Liver (tissue), 9 donors: ENCODE measurements around the gene MRPL54. TPM values are rescaled to one million over a fixed set of nuclear protein-coding genes. Genes with fewer than 3 reads are reported as not detected.

Experiments
- DNase-seq: peaks from one replicate; pipeline ENCODE4 v3.0.0-alpha.2; 2017; ENCODE audit warnings: low spot score
- H3K27ac ChIP-seq, 2 donors: one replicate each; pipeline ENCODE4 v1.7.0; 2013; ENCODE audit warnings: inconsistent platforms in 2 of 2, low read length in 2 of 2, control low read depth in 1 of 2, low read depth in 1 of 2, mild to moderate bottlenecking in 1 of 2
- H3K27me3 ChIP-seq, 4 donors: one replicate each; pipeline versions ENCODE4 v1.6.1 to v1.7.0; 2013; ENCODE audit warnings: low read length in 3 of 4, inconsistent platforms in 1 of 4, mild to moderate bottlenecking in 1 of 4, moderate library complexity in 1 of 4; ENCODE audit not compliant: control insufficient read depth in 4 of 4, insufficient read depth in 4 of 4
- H3K36me3 ChIP-seq, 4 donors: one replicate each; pipeline versions ENCODE4 v1.6.1 to v1.7.0; 2013; ENCODE audit warnings: low read length in 3 of 4, mild to moderate bottlenecking in 3 of 4, low read depth in 1 of 4, moderate library complexity in 1 of 4; ENCODE audit not compliant: control insufficient read depth in 4 of 4, insufficient read depth in 3 of 4
- H3K4me1 ChIP-seq, 4 donors: one replicate each; pipeline versions ENCODE4 v1.6.1 to v1.7.0; 2013; ENCODE audit warnings: low read length in 3 of 4, mild to moderate bottlenecking in 3 of 4, moderate library complexity in 1 of 4; ENCODE audit not compliant: control insufficient read depth in 4 of 4, insufficient read depth in 4 of 4
- H3K4me3 ChIP-seq, 3 donors: one replicate each; pipeline versions ENCODE4 v1.6.1 to v1.7.0; 2013; ENCODE audit warnings: low read length in 3 of 3, control low read depth in 1 of 3, low read depth in 1 of 3, mild to moderate bottlenecking in 1 of 3
- H3K9ac ChIP-seq, 2 donors: one replicate each; pipeline ENCODE4 v1.7.0; 2013; ENCODE audit warnings: low read length in 2 of 2, mild to moderate bottlenecking in 2 of 2, moderate library complexity in 2 of 2, control low read depth in 1 of 2, low read depth in 1 of 2
- H3K9me3 ChIP-seq, 4 donors: one replicate each; pipeline versions ENCODE4 v1.6.1 to v1.7.0; 2013; ENCODE audit warnings: low read length in 3 of 4; ENCODE audit not compliant: control insufficient read depth in 4 of 4
- ATF3 ChIP-seq: IDR thresholded peaks from 2 replicates; pipeline ENCODE4 v1.6.1; 2016; ENCODE audit warnings: antibody characterized with exemption
- CTCF ChIP-seq: fragments of 150-350 bp; IDR thresholded peaks from 2 replicates; pipeline ENCODE4 v1.5.1; 2017; ENCODE audit warnings: improper control_type of control experiment, low read depth, low read length; ENCODE audit not compliant: missing input control
- EGR1 ChIP-seq, 2 donors: IDR thresholded peaks; 2 replicates each; pipeline ENCODE4 v1.6.1; 2016 to 2018; ENCODE audit warnings: antibody characterized with exemption in 2 of 2, low read depth in 2 of 2
- FOXA1 ChIP-seq: IDR thresholded peaks from 2 replicates; pipeline ENCODE4 v1.6.1; 2016; ENCODE audit warnings: antibody characterized with exemption
- FOXA2 ChIP-seq: IDR thresholded peaks from 2 replicates; pipeline ENCODE4 v1.6.1; 2016; ENCODE audit warnings: antibody characterized with exemption
- GABPA ChIP-seq, 2 donors: IDR thresholded peaks in 1 of 2; conservative IDR thresholded peaks in 1 of 2; 2 replicates each; pipeline ENCODE4 v1.6.1; 2016; ENCODE audit warnings: antibody characterized with exemption in 2 of 2, mild to moderate bottlenecking in 1 of 2, moderate library complexity in 1 of 2
- HNF4A ChIP-seq, 2 donors: conservative IDR thresholded peaks; 2 replicates each; pipeline ENCODE4 v1.6.1; 2016; ENCODE audit warnings: antibody characterized with exemption in 2 of 2, mild to moderate bottlenecking in 2 of 2
- HNF4G ChIP-seq: IDR thresholded peaks from 2 replicates; pipeline ENCODE4 v1.6.1; 2016; ENCODE audit warnings: antibody characterized with exemption
- JUND ChIP-seq, 2 donors: IDR thresholded peaks; 2 replicates each; pipeline ENCODE4 v1.6.1; 2016; ENCODE audit warnings: antibody characterized with exemption in 2 of 2
- RAD21 ChIP-seq, 2 donors: IDR thresholded peaks; 2 replicates each; pipeline ENCODE4 v1.6.1; 2016; ENCODE audit warnings: antibody characterized with exemption in 2 of 2, mild to moderate bottlenecking in 2 of 2
- SP1 ChIP-seq: IDR thresholded peaks from 2 replicates; pipeline ENCODE4 v1.6.1; 2018; ENCODE audit warnings: antibody characterized with exemption, mild to moderate bottlenecking
- TAF1 ChIP-seq: conservative IDR thresholded peaks from 2 replicates; pipeline ENCODE4 v1.6.1; 2016; ENCODE audit warnings: antibody characterized with exemption, mild to moderate bottlenecking
- YY1 ChIP-seq: IDR thresholded peaks from 2 replicates; pipeline ENCODE4 v1.6.1; 2016; ENCODE audit warnings: antibody characterized with exemption, mild to moderate bottlenecking
- WGBS: extraction: QIAGEN DNeasy Blood & Tissue Kit; methylation state at CpG from one replicate; pipeline ENCODE4 v1.1.7; 2013; 5-methylcytosine and 5-hydroxymethylcytosine counted together
- polyA plus RNA-seq, 2 donors: library from polyadenylated mRNA; stranded (reverse) in 1 of 2; unstranded in 1 of 2; fragments of 200-250 nt in 1 of 2; fragments of >200 nt in 1 of 2; fragmentation: Nextera tagmentation in 1 of 2; extraction: Ambion mirVana in 1 of 2; gene quantifications; one replicate each; pipeline versions ENCODE4 v1.2.1 to v1.2.3, GENCODE V29; 2013 to 2015
- total RNA-seq, 2 donors: library from RNA; depleted of rRNA; stranded (reverse); fragments of >200 nt; gene quantifications; one replicate each; pipeline ENCODE4 v1.2.3, GENCODE V29; 2014
- TF ChIP-seq, protein P1 (sequence below): IDR thresholded peaks from 2 replicates; pipeline ENCODE4 v1.6.1; 2016; ENCODE audit warnings: antibody characterized with exemption
- TF ChIP-seq, protein P2 (sequence below): IDR thresholded peaks from 2 replicates; pipeline ENCODE4 v1.6.1; 2016; ENCODE audit warnings: antibody characterized with exemption
- donor health status: healthy.
- donor health status: healthy.
- donor health status: healthy.
- donor health status: healthy.
- donor health status: healthy.

MRPL54 gene
- total and polyA plus RNA-seq, 4 donors: 25.1 to 109 (median 42.9) TPM

DNA sequence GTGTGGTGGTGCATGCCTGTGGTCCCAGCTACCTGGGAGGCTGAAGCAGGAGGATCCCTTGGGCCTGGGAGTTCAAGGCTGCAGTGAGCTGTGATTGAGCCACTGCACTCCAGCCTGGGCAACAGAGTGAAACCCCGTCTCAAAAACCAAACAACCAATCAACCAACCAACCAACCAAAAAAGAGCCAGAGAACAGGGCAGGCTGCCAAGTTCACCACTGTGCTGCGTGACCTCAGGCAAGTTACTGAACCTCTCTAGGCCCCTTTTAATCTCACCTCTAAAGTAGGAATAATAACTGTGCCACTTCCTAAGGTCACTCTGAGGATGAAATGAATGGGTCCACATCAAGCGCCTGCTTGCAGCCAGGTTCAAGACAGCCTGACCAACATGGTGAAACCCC is 37.4 kb upstream of the MRPL54 start (continued):
- no peak for TF ChIP-seq GABPA (IDR thresholded peaks at IDR 0.05 in 1 of 2, conservative IDR thresholded peaks at IDR 0.05 in 1 of 2)

GRCh38 chr19:3725640-3726310 is 36.7 kb upstream of the MRPL54 start:
- H3K27me3 ChIP-seq: no peaks in the 10 kb centered on the region
- H3K27ac ChIP-seq: no peak overlapping the region
- H3K4me3 ChIP-seq: no peak overlapping the region
- WGBS: 66% methylated on average over 14 of the region's 14 CpGs
- H3K9ac ChIP-seq: no peak overlapping the region
- no peak for DNase-seq
- H3K9me3 ChIP-seq: no peaks in the 10 kb centered on the region
- TF ChIP-seq SP1 (no peak), EGR1 (IDR thresholded peaks at IDR 0.05; ENCODE audit: low read depth in 2 of 2) (no peak), HNF4G (no peak), CTCF (no peak), JUND (IDR thresholded peaks at IDR 0.05) (no peak), HNF4A (conservative IDR thresholded peaks at IDR 0.05) (no peak), ATF3 (no peak), FOXA1 (no peak), RAD21 (IDR thresholded peaks at IDR 0.05) (no peak), TAF1 (no peak), FOXA2 (no peak), YY1 (no peak), GABPA (IDR thresholded peaks at IDR 0.05 in 1 of 2, conservative IDR thresholded peaks at IDR 0.05 in 1 of 2) (no peak)
- TF ChIP-seq, protein P1, sequence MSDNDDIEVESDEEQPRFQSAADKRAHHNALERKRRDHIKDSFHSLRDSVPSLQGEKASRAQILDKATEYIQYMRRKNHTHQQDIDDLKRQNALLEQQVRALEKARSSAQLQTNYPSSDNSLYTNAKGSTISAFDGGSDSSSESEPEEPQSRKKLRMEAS: no peak
- TF ChIP-seq, protein P2, sequence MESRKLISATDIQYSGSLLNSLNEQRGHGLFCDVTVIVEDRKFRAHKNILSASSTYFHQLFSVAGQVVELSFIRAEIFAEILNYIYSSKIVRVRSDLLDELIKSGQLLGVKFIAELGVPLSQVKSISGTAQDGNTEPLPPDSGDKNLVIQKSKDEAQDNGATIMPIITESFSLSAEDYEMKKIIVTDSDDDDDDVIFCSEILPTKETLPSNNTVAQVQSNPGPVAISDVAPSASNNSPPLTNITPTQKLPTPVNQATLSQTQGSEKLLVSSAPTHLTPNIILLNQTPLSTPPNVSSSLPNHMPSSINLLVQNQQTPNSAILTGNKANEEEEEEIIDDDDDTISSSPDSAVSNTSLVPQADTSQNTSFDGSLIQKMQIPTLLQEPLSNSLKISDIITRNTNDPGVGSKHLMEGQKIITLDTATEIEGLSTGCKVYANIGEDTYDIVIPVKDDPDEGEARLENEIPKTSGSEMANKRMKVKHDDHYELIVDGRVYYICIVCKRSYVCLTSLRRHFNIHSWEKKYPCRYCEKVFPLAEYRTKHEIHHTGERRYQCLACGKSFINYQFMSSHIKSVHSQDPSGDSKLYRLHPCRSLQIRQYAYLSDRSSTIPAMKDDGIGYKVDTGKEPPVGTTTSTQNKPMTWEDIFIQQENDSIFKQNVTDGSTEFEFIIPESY: no peak
- peaks cover 3 to 7% (median 6%) of the 10 kb centered on the region in 4 donors for H3K4me1 ChIP-seq
- H3K36me3 ChIP-seq: no peaks in the 10 kb centered on the region

DNA sequence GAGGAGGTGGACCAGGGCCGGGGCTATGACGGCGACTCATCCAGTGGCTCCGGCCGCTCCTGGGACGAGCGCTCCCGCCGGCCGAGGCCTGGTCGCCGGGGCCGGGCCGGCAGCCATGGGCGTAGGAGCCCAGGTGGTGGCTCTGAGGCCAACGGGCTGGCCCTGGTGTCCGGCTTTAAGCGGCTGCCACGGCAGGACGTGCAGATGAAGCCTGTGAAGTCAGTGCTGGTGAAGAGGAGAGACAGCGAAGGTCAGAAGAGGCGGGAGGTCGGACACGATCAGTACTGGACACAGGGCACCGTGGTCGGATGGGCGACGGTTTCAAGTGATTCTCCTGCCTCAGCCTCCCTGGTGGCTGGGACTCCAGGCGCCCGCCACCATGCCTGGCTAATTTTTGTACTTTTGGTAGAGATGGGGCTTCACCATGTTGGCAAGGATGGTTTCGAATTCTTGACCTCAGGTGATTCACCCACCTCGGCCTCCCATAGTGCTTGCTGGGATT is 32.0 kb upstream of the MRPL54 start:
- Histone ChIP-seq H3K27ac (no peak overlapping the region), H3K9ac (no peak overlapping the region), H3K27me3 (no peaks in the 10 kb centered on the region), H3K4me1 (no peaks in the 10 kb centered on the region), H3K9me3 (no peaks in the 10 kb centered on the region), H3K36me3 (peaks cover 0 to 3% (median 0%) of the 10 kb centered on the region in 4 donors), H3K4me3 (no peak overlapping the region)
- TF ChIP-seq, protein P2: no peak
- DNase-seq: no peak
- 97% methylated on average over 32 of the region's 32 CpGs for WGBS
